Fibroblast of skin of right quadriceps (primary cell): Measurements from ENCODE around the gene SLC26A6.
A peak's percentile ranks its signal among the peaks of the same experiment; 100 is the strongest.

Experiments
- DNase-seq: peaks from one replicate; pipeline ENCODE4 v3.0.0-alpha.2; 2013

SLC26A6 gene

GRCh38 chr3:48630833-48631232, 4.4 kb downstream of the SLC26A6 start:
- no peak for DNase-seq

GRCh38 chr3:48630407-48630806, 4.9 kb downstream of the SLC26A6 start:
- DNase-seq: no peak

GRCh38 chr3:48629894-48630293, 5.4 kb downstream of the SLC26A6 start:
- no peak for DNase-seq

GRCh38 chr3:48628277-48629017, 6.8 kb downstream of the SLC26A6 start:
- no peak for DNase-seq

- DNase-seq: no peak
These were observed 9.7 kb downstream of the SLC26A6 start for GRCh38 chr3:48625600-48625999.

- DNase-seq: no peak
These were observed 10.5 kb downstream of the SLC26A6 start for GRCh38 chr3:48624767-48625166.

GRCh38 chr3:48623851-48624547, 11.3 kb downstream of the SLC26A6 start:
- no peak for DNase-seq

- DNase-seq: no peak
These were observed 13.8 kb downstream of the SLC26A6 start, which contains the start of gene TMEM89 for GRCh38 chr3:48621461-48621869. TSS of gene TMEM89 (minus strand) at chr3:48621769. CDS start at chr3:48621756, 13 bp downstream.

- no peak for DNase-seq
These were observed 15.4 kb downstream of the SLC26A6 start for GRCh38 chr3:48619541-48620524.

- no peak for DNase-seq
These were observed 17.7 kb downstream of the SLC26A6 start for GRCh38 chr3:48617559-48617958.

- DNase-seq: peak; percentile 74
These were observed 21.2 kb downstream of the SLC26A6 start for GRCh38 chr3:48614044-48614443.

GRCh38 chr3:48612309-48612708, 23.0 kb downstream of the SLC26A6 start:
- DNase-seq: no peak

- peak; percentile 89 for DNase-seq
These were observed 25.9 kb downstream of the SLC26A6 start, which contains the start of gene UQCRC1 for GRCh38 chr3:48609088-48610005. TSS of gene UQCRC1 (minus strand) at chr3:48609646. CDS start at chr3:48609620, 26 bp downstream.

- no peak for DNase-seq
These were observed 27.7 kb downstream of the SLC26A6 start for GRCh38 chr3:48607519-48607918.

- DNase-seq: no peak
These were observed 33.7 kb downstream of the SLC26A6 start for GRCh38 chr3:48601622-48601994.

- DNase-seq: no peak
These were observed 34.3 kb downstream of the SLC26A6 start for GRCh38 chr3:48600711-48601621.

GRCh38 chr3:48599509-48600285, 35.6 kb downstream of the SLC26A6 start:
- DNase-seq: no peak

- DNase-seq: no peak
These were observed 36.2 kb downstream of the SLC26A6 start for GRCh38 chr3:48599077-48599501.

- peak; percentile 90 for DNase-seq
These were observed 36.8 kb downstream of the SLC26A6 start for GRCh38 chr3:48598323-48599076.
